Neuronal stem cell (in vitro differentiated cells): ENCODE data around the gene GCLC.

ENCODE experiments used
- DNase-seq: peaks from one replicate; pipeline ENCODE4 v3.0.0-alpha.2; 2013; ENCODE audit warnings: low spot score
- H2AFZ ChIP-seq: one replicate; pipeline ENCODE4 v1.6.1; 2013; ENCODE audit warnings: mild to moderate bottlenecking, low read length, inconsistent platforms
- H2AK5ac ChIP-seq: 2 replicates; pipeline ENCODE4 v1.6.1; 2013; ENCODE audit warnings: low read depth, mild to moderate bottlenecking, inconsistent platforms, low read length, moderate library complexity, mixed read lengths
- H2BK120ac ChIP-seq: 2 replicates; pipeline ENCODE4 v1.6.1; 2013; ENCODE audit warnings: low read depth, mild to moderate bottlenecking, inconsistent platforms, low read length, moderate library complexity, mixed read lengths
- H2BK12ac ChIP-seq: one replicate; pipeline ENCODE4 v1.6.1; 2013; ENCODE audit warnings: low read length, inconsistent platforms
- H2BK15ac ChIP-seq: 2 replicates; pipeline ENCODE4 v1.6.1; 2013; ENCODE audit warnings: mild to moderate bottlenecking, low read length, inconsistent platforms, mixed read lengths
- H2BK5ac ChIP-seq: one replicate; pipeline ENCODE4 v1.6.1; 2013; ENCODE audit warnings: inconsistent platforms, mild to moderate bottlenecking, low read length, moderate library complexity
- H3K14ac ChIP-seq: one replicate; pipeline ENCODE4 v1.6.1; 2013; ENCODE audit warnings: low read length, inconsistent platforms
- H3K18ac ChIP-seq: 2 replicates; pipeline ENCODE4 v1.6.1; 2013; ENCODE audit warnings: low read length, inconsistent platforms
- H3K23ac ChIP-seq: 2 replicates; pipeline ENCODE4 v1.6.1; 2013; ENCODE audit warnings: low read depth, mild to moderate bottlenecking, mixed read lengths, low read length, inconsistent platforms; ENCODE audit not compliant: poor library complexity
- H3K27ac ChIP-seq: replicated peaks from 3 replicates; pipeline ENCODE4 v1.5.1; 2013; ENCODE audit warnings: low read length, inconsistent platforms
- H3K27me3 ChIP-seq, 3 experiments: 2 replicates each; pipeline ENCODE4 v1.6.1; 2013; ENCODE audit warnings: low read length in 3 of 3, mild to moderate bottlenecking in 2 of 3, inconsistent platforms in 1 of 3, low read depth in 1 of 3, mixed read lengths in 1 of 3, moderate library complexity in 1 of 3; ENCODE audit not compliant: control insufficient read depth in 3 of 3, insufficient read depth in 3 of 3
- H3K36me3 ChIP-seq, 2 donors: replicated peaks in 1 of 2; 2 replicates each; pipeline ENCODE4 v1.6.1; 2013; ENCODE audit warnings: low read length in 2 of 2; ENCODE audit not compliant: control insufficient read depth in 2 of 2, insufficient read depth in 2 of 2
- H3K4ac ChIP-seq: 2 replicates; pipeline ENCODE4 v1.6.1; 2013; ENCODE audit warnings: inconsistent platforms, mild to moderate bottlenecking, low read length, moderate library complexity
- H3K4me1 ChIP-seq, 2 donors: 1 replicate in 1 of 2; 2 replicates in 1 of 2; pipeline ENCODE4 v1.6.1; 2013; ENCODE audit warnings: low read length in 2 of 2, low read depth in 1 of 2; ENCODE audit not compliant: control insufficient read depth in 2 of 2, insufficient read depth in 1 of 2
- H3K4me2 ChIP-seq: one replicate; pipeline ENCODE4 v1.6.1; 2013; ENCODE audit warnings: mild to moderate bottlenecking, low read length, inconsistent platforms; ENCODE audit not compliant: insufficient read depth, poor library complexity, severe bottlenecking
- H3K4me3 ChIP-seq, 2 donors: 2 replicates each; pipeline ENCODE4 v1.5.1; 2013; ENCODE audit warnings: low read length in 2 of 2, mild to moderate bottlenecking in 2 of 2, inconsistent platforms in 1 of 2, moderate library complexity in 1 of 2
- H3K79me1 ChIP-seq: one replicate; pipeline ENCODE4 v1.6.1; 2013; ENCODE audit warnings: low read depth, mild to moderate bottlenecking, inconsistent platforms, low read length, moderate library complexity
- H3K9ac ChIP-seq: one replicate; pipeline ENCODE4 v1.6.1; 2013; ENCODE audit warnings: mild to moderate bottlenecking, low read depth, low read length, inconsistent platforms; ENCODE audit not compliant: poor library complexity
- H3K9me3 ChIP-seq, 2 donors: replicated peaks in 1 of 2; 2 replicates each; pipeline versions ENCODE3 to v1.6.1; 2013; ENCODE audit warnings: low read length in 2 of 2, mild to moderate bottlenecking in 2 of 2, inconsistent platforms in 1 of 2, low read depth in 1 of 2, mixed read lengths in 1 of 2, moderate library complexity in 1 of 2; ENCODE audit not compliant: control insufficient read depth in 2 of 2, insufficient read depth in 1 of 2
- H4K8ac ChIP-seq: one replicate; pipeline ENCODE4 v1.6.1; 2013; ENCODE audit warnings: low read depth, mild to moderate bottlenecking, inconsistent platforms, low read length, moderate library complexity
- H4K91ac ChIP-seq: one replicate; pipeline ENCODE4 v1.6.1; 2013; ENCODE audit warnings: low read length, low read depth, mild to moderate bottlenecking, inconsistent platforms; ENCODE audit not compliant: poor library complexity
- WGBS, 2 donors: extraction: QIAGEN DNeasy Blood & Tissue Kit; methylation state at CpG; one replicate each; pipeline ENCODE4 v1.1.7; 2013; ENCODE audit warnings: missing lambda C conversion rate in 2 of 2, mixed read lengths in 1 of 2; ENCODE audit not compliant: insufficient read length in 2 of 2, insufficient replicate concordance in 1 of 2; ENCODE audit errors: extremely low coverage in 2 of 2; 5-methylcytosine and 5-hydroxymethylcytosine counted together

The GCLC gene

DNA sequence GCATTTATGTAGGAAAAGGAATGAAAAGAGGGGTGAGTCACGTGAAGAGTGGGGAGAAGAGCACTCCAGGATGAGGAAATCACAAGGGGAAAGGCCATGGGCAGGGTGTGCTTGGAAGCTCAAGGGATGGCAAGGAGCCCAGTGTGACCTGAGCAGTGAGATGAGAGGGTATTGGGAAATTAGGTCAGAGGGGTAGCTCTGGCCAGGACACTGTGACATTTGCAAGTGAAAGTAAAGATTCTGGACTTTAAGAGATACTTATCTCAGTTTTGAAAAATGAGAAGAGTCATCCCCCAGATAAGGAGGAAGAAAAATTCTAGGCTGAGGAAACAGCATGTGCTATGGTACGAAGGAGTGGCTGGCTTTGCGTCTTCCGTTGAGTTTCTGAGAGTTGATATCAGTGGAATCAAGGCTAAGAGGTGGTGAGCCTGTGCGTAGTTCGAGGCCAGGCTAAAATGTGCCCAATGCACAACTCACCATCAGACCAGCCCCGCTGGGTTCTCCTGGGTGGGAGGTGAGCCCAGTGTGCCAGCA is 79.9 kb downstream of the GCLC start:
- no peaks in the 10 kb centered on the region for H3K36me3 ChIP-seq
- no peak overlapping the region for H3K18ac ChIP-seq
- H2BK5ac ChIP-seq = no peak overlapping the region
- no peak overlapping the region for H3K4me2 ChIP-seq
- H2BK120ac ChIP-seq = no peak overlapping the region
- H3K9ac ChIP-seq = no peak overlapping the region
- no peak overlapping the region for H2BK15ac ChIP-seq
- H2AFZ ChIP-seq = no peak overlapping the region
- H3K4me1 ChIP-seq = no peaks in the 10 kb centered on the region
- H4K91ac ChIP-seq = no peak overlapping the region
- no peaks in the 10 kb centered on the region for H3K79me1 ChIP-seq
- H2AK5ac ChIP-seq = no peak overlapping the region
- peaks cover 0 to 4% (median 0%) of the 10 kb centered on the region in 3 experiments for H3K27me3 ChIP-seq
- H3K4ac ChIP-seq = no peak overlapping the region
- no peak overlapping the region for H3K14ac ChIP-seq
- DNase-seq = no peak
- no peak overlapping the region for H3K27ac ChIP-seq
- no peak overlapping the region for H4K8ac ChIP-seq
- no peak overlapping the region for H2BK12ac ChIP-seq
- no peaks in the 10 kb centered on the region for H3K9me3 ChIP-seq
- no CpG with 5 or more reads among the region's 7 CpGs for WGBS, 2 donors
- H3K23ac ChIP-seq = no peak overlapping the region
- H3K4me3 ChIP-seq = no peak overlapping the region

DNA sequence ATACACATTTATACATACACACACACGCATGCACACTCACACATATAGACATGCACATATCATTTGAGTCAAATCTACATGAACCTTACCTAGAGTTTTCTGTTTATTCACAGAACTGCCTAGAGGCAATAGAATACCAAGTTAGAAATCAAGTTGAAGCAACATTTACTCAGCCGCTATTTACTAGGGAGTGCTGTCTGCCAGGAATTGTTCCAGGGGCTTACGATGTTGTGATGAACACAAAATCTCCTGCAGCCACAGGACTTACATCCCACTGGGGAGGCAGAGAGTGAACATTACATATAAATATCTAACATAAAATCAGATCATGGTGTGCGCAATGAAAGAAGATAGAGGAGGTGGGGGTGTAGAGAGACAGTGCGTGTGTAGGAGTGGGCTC is 80.4 kb downstream of the GCLC start:
- Histone ChIP-seq H2AFZ (no peak overlapping the region), H3K4me2 (no peak overlapping the region), H3K4ac (no peak overlapping the region), H3K27ac (no peak overlapping the region), H4K91ac (no peak overlapping the region), H3K14ac (no peak overlapping the region), H3K18ac (no peak overlapping the region), H4K8ac (no peak overlapping the region), H3K4me1 (no peaks in the 10 kb centered on the region), H3K23ac (no peak overlapping the region), H2BK12ac (no peak overlapping the region), H3K9me3 (no peaks in the 10 kb centered on the region), H2BK5ac (no peak overlapping the region), H3K79me1 (no peaks in the 10 kb centered on the region), H2BK15ac (no peak overlapping the region), H2BK120ac (no peak overlapping the region), H2AK5ac (no peak overlapping the region), H3K36me3 (no peaks in the 10 kb centered on the region), H3K9ac (no peak overlapping the region), H3K27me3 (peaks cover 0 to 4% (median 0%) of the 10 kb centered on the region in 3 experiments), H3K4me3 (no peak overlapping the region)
- DNase-seq = no peak
- no CpG with 5 or more reads among the region's 5 CpGs for WGBS, 2 donors

DNA sequence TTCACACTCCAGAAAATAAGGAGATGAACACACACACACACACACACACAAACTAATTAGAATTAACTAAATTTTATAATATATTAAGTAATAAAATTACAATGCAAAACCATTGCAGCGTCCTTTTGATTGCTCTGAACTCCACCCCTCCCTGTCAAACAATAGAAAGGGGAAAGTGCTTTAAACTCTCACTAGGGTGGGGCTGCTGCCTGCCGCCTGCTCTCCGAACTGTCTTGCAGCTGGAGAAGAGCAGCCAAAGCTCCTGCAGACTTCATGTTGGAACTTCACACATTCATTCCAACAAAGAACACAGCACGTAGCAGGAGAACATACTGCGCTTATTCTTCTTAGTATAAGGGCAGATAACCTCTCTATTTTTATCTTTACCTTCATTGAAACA is 83.2 kb downstream of the GCLC start:
- Histone ChIP-seq H3K23ac (no peak overlapping the region), H4K8ac (no peak overlapping the region), H3K27me3 (peaks cover 0 to 7% (median 0%) of the 10 kb centered on the region in 3 experiments), H2BK5ac (no peak overlapping the region), H3K27ac (no peak overlapping the region), H3K79me1 (no peaks in the 10 kb centered on the region), H3K9ac (no peak overlapping the region), H3K14ac (no peak overlapping the region), H3K4ac (no peak overlapping the region), H3K4me1 (no peaks in the 10 kb centered on the region), H2AK5ac (no peak overlapping the region), H2BK120ac (no peak overlapping the region), H3K9me3 (no peaks in the 10 kb centered on the region), H2BK15ac (no peak overlapping the region), H2BK12ac (no peak overlapping the region), H3K4me3 (no peak overlapping the region), H2AFZ (no peak overlapping the region), H3K36me3 (no peaks in the 10 kb centered on the region), H3K18ac (no peak overlapping the region), H4K91ac (no peak overlapping the region), H3K4me2 (no peak overlapping the region)
- DNase-seq = no peak
- no CpG with 5 or more reads among the region's 5 CpGs for WGBS, 2 donors

DNA sequence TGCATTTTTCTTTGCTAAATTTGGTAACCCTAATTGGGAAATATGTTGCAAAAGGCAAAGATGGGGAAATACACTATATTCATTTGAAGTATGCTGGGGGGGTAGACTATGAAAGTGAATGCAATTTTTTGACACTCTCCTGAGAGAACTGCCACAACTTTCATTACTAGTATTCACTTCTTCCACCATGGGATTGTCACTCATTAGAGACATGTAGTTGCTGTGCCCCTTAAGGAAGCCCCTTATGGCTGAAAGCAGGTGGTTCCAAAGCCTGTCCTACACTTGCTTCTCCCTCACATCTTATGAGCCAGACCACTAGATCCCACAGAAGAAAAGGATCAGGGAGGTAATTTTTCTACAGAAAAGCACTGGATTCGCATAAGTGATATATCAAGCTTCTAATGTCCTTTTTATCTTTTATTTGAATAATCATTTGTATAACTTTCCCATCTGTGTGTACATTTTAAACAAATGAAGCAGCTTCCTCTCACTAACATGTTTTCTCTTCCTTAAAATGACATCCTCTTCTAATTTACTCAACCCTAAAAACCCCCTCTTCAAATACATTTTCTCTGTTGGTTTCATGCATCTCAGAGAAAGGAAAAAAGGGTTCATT is 83.8 kb downstream of the GCLC start:
- H3K4me2 ChIP-seq = no peak overlapping the region
- no peak overlapping the region for H2BK12ac ChIP-seq
- no peak overlapping the region for H2AFZ ChIP-seq
- no CpG with 5 or more reads among the region's 1 CpG for WGBS, 2 donors
- no peak overlapping the region for H4K8ac ChIP-seq
- no peak overlapping the region for H2AK5ac ChIP-seq
- no peak overlapping the region for H3K23ac ChIP-seq
- no peaks in the 10 kb centered on the region for H3K36me3 ChIP-seq
- H4K91ac ChIP-seq = no peak overlapping the region
- H3K4me1 ChIP-seq = no peaks in the 10 kb centered on the region
- H3K4ac ChIP-seq = no peak overlapping the region
- no peak overlapping the region for H3K4me3 ChIP-seq
- H3K27ac ChIP-seq = no peak overlapping the region
- H2BK120ac ChIP-seq = no peak overlapping the region
- no peak for DNase-seq
- H2BK15ac ChIP-seq = no peak overlapping the region
- H2BK5ac ChIP-seq = no peak overlapping the region
- H3K27me3 ChIP-seq = peaks cover 0 to 7% (median 0%) of the 10 kb centered on the region in 3 experiments
- no peak overlapping the region for H3K14ac ChIP-seq
- no peak overlapping the region for H3K9ac ChIP-seq
- no peaks in the 10 kb centered on the region for H3K9me3 ChIP-seq
- no peaks in the 10 kb centered on the region for H3K79me1 ChIP-seq
- H3K18ac ChIP-seq = no peak overlapping the region
